Activated CD8-positive, alpha-beta memory T cell treated with anti-CD3 and anti-CD28 coated beads, Interleukin-2, amount 10 ng/mL, durations not matched to agents 7 days and 5 days (primary cell): ENCODE measurements around the gene DUSP8. TPM values are rescaled to one million over a fixed set of nuclear protein-coding genes. Genes with fewer than 3 reads are reported as not detected.

Experiments
- ATAC-seq: fragments of 150-1000 bp; cut with Tn5 transposase; one replicate; pipeline ENCODE4 v1.10.0; 2021; ENCODE audit warnings: moderate library complexity
- CTCF ChIA-PET: fragments of 350-600 bp; sonication (Branson Sonifier 250); formaldehyde crosslinking; loops from one replicate; lab custom pipeline; 2021; ENCODE audit warnings: antibody characterized with exemption; lab: Charles Lee
- DNase-seq: peaks from one replicate; pipeline ENCODE4 v3.0.0-alpha.2; 2020
- H3K27ac Mint-ChIP-seq: one replicate; pipeline ENCODE4 v1.8.0; 2021; ENCODE audit warnings: mild to moderate bottlenecking, mixed read lengths
- H3K27me3 Mint-ChIP-seq: one replicate; pipeline ENCODE4 v1.8.0; 2021; ENCODE audit warnings: mixed read lengths
- H3K36me3 Mint-ChIP-seq: one replicate; pipeline ENCODE4 v1.8.0; 2021; ENCODE audit warnings: mild to moderate bottlenecking, mixed read lengths
- H3K4me1 Mint-ChIP-seq: one replicate; pipeline ENCODE4 v1.8.0; 2021; ENCODE audit warnings: mixed read lengths
- H3K4me3 Mint-ChIP-seq: one replicate; pipeline ENCODE4 v1.8.0; 2021; ENCODE audit warnings: mild to moderate bottlenecking, moderate library complexity, mixed read lengths
- H3K9me3 Mint-ChIP-seq: one replicate; pipeline ENCODE4 v1.8.0; 2022; ENCODE audit warnings: low read depth, mixed read lengths
- total RNA-seq, 2 experiments: library from RNA; stranded (reverse); gene quantifications; one replicate each; pipeline ENCODE4 v1.2.3, GENCODE V29; 2021

Gene DUSP8
- total RNA-seq, 2 experiments from 2014 or later, result 0.50 to 1.1 TPM

- no peak overlapping the region for H3K4me3 Mint-ChIP-seq
- DNase-seq (no peak), ATAC-seq (no peak)
- peaks cover 8% of the 10 kb centered on the region for H3K27me3 Mint-ChIP-seq
- H3K4me1 Mint-ChIP-seq, result no peaks in the 10 kb centered on the region
- CTCF ChIA-PET, result interaction anchor here (0.6 to 1.2 kb wide), 3 partner anchors 21 to 360 kb away, joined by 3 to 4 read pairs (median 4); no protein-coding TSS in a partner anchor
- no peaks in the 10 kb centered on the region for H3K9me3 Mint-ChIP-seq
- no peaks in the 10 kb centered on the region for H3K36me3 Mint-ChIP-seq
- H3K27ac Mint-ChIP-seq, result no peak overlapping the region
These were observed 18.1 kb downstream of the DUSP8 start for GRCh38 chr11:1553808-1554594.

GRCh38 chr11:1549338-1550330 is 22.4 kb downstream of the DUSP8 start:
- no peaks in the 10 kb centered on the region for H3K4me1 Mint-ChIP-seq
- CTCF ChIA-PET, result interaction anchor here (0.8 to 4.4 kb wide), 3 partner anchors 24 to 25 kb away, joined by 3 to 64 read pairs (median 3); no protein-coding TSS in a partner anchor
- DNase-seq (no peak), ATAC-seq (no peak)
- H3K27ac Mint-ChIP-seq, result no peak overlapping the region
- H3K36me3 Mint-ChIP-seq, result no peaks in the 10 kb centered on the region
- no peak overlapping the region for H3K4me3 Mint-ChIP-seq
- H3K27me3 Mint-ChIP-seq, result peaks cover 35% of the 10 kb centered on the region
- H3K9me3 Mint-ChIP-seq, result no peaks in the 10 kb centered on the region

GRCh38 chr11:1548221-1549070 is 23.6 kb downstream of the DUSP8 start:
- H3K4me1 Mint-ChIP-seq, result no peaks in the 10 kb centered on the region
- CTCF ChIA-PET, result interaction anchor here (1.3 to 4.4 kb wide), 3 partner anchors 11 to 26 kb away, joined by 3 to 64 read pairs (median 5); no protein-coding TSS in a partner anchor
- DNase-seq (no peak), ATAC-seq (no peak)
- peaks cover 35% of the 10 kb centered on the region for H3K27me3 Mint-ChIP-seq
- H3K9me3 Mint-ChIP-seq, result no peaks in the 10 kb centered on the region
- no peaks in the 10 kb centered on the region for H3K36me3 Mint-ChIP-seq
- H3K4me3 Mint-ChIP-seq, result no peak overlapping the region
- H3K27ac Mint-ChIP-seq, result no peak overlapping the region

GRCh38 chr11:1547467-1548098 is 24.5 kb downstream of the DUSP8 start:
- CTCF ChIA-PET, result interaction anchor here (1.0 to 4.4 kb wide), 8 partner anchors 12 to 81 kb away, joined by 3 to 64 read pairs (median 6); no protein-coding TSS in a partner anchor
- Mint-ChIP-seq H3K4me1 (no peaks in the 10 kb centered on the region), H3K27me3 (peaks cover 35% of the 10 kb centered on the region), H3K4me3 (no peak overlapping the region), H3K9me3 (no peaks in the 10 kb centered on the region), H3K36me3 (no peaks in the 10 kb centered on the region), H3K27ac (no peak overlapping the region)
- no peak for DNase-seq
- ATAC-seq, result no peak

GRCh38 chr11:1546536-1547466 is 25.3 kb downstream of the DUSP8 start:
- Mint-ChIP-seq H3K36me3 (no peaks in the 10 kb centered on the region), H3K27ac (no peak overlapping the region), H3K27me3 (peaks cover 35% of the 10 kb centered on the region), H3K4me1 (no peaks in the 10 kb centered on the region), H3K4me3 (no peak overlapping the region), H3K9me3 (no peaks in the 10 kb centered on the region)
- CTCF ChIA-PET, result interaction anchor here (0.8 to 4.4 kb wide), 18 partner anchors 9 to 106 kb away, joined by 3 to 64 read pairs (median 4); partner anchors contain the start of gene DUSP8
- ATAC-seq (peak; percentile 70), DNase-seq (no peak)

- no peaks in the 10 kb centered on the region for H3K36me3 Mint-ChIP-seq
- no peak overlapping the region for H3K27ac Mint-ChIP-seq
These were observed 26.0 kb downstream of the DUSP8 start for GRCh38 chr11:1546077-1546535.

GRCh38 chr11:1545432-1545831 is 26.6 kb downstream of the DUSP8 start:
- ATAC-seq, result no peak
- Mint-ChIP-seq H3K27me3 (peaks cover 35% of the 10 kb centered on the region), H3K4me3 (no peak overlapping the region), H3K4me1 (no peaks in the 10 kb centered on the region), H3K36me3 (no peaks in the 10 kb centered on the region), H3K27ac (no peak overlapping the region), H3K9me3 (no peaks in the 10 kb centered on the region)
- CTCF ChIA-PET, result interaction anchor here (4.4 kb wide), 1 partner anchor 29 kb away, joined by 64 read pairs; no protein-coding TSS in a partner anchor
- no peak for DNase-seq

More at GRCh38 chr11:1546077-1546535, 26.0 kb downstream of the DUSP8 start:
- no peaks in the 10 kb centered on the region for H3K9me3 Mint-ChIP-seq
- no peaks in the 10 kb centered on the region for H3K4me1 Mint-ChIP-seq
- no peak for ATAC-seq
- H3K27me3 Mint-ChIP-seq, result peaks cover 35% of the 10 kb centered on the region
- DNase-seq, result no peak
- no peak overlapping the region for H3K4me3 Mint-ChIP-seq
- CTCF ChIA-PET, result interaction anchor here (0.9 to 4.4 kb wide), 15 partner anchors 12 to 107 kb away, joined by 3 to 64 read pairs (median 3); partner anchors contain the start of gene DUSP8

- H3K9me3 Mint-ChIP-seq, result no peaks in the 10 kb centered on the region
- peaks cover 32% of the 10 kb centered on the region for H3K27me3 Mint-ChIP-seq
- DNase-seq, result no peak
- no peaks in the 10 kb centered on the region for H3K36me3 Mint-ChIP-seq
- no peaks in the 10 kb centered on the region for H3K4me1 Mint-ChIP-seq
- no peak overlapping the region for H3K27ac Mint-ChIP-seq
- CTCF ChIA-PET, result interaction anchor here (1.3 kb wide), 1 partner anchor 30 kb away, joined by 4 read pairs; no protein-coding TSS in a partner anchor
- H3K4me3 Mint-ChIP-seq, result no peak overlapping the region
- ATAC-seq, result no peak
These were observed 27.5 kb downstream of the DUSP8 start for GRCh38 chr11:1544536-1544935.

- no peak for DNase-seq
- no peaks in the 10 kb centered on the region for H3K36me3 Mint-ChIP-seq
- no peaks in the 10 kb centered on the region for H3K9me3 Mint-ChIP-seq
- no peak overlapping the region for H3K27ac Mint-ChIP-seq
- no peaks in the 10 kb centered on the region for H3K4me1 Mint-ChIP-seq
- H3K4me3 Mint-ChIP-seq, result no peak overlapping the region
- CTCF ChIA-PET, result interaction anchor here (1.3 kb wide), 1 partner anchor 31 kb away, joined by 4 read pairs; no protein-coding TSS in a partner anchor
- ATAC-seq, result no peak
- peaks cover 24% of the 10 kb centered on the region for H3K27me3 Mint-ChIP-seq
These were observed 28.3 kb downstream of the DUSP8 start for GRCh38 chr11:1543606-1544263.

GRCh38 chr11:1542267-1542666 is 29.8 kb downstream of the DUSP8 start:
- peaks cover 18% of the 10 kb centered on the region for H3K27me3 Mint-ChIP-seq
- H3K36me3 Mint-ChIP-seq, result no peaks in the 10 kb centered on the region
- no peak overlapping the region for H3K27ac Mint-ChIP-seq
- H3K4me3 Mint-ChIP-seq, result no peak overlapping the region
- no peaks in the 10 kb centered on the region for H3K4me1 Mint-ChIP-seq
- ATAC-seq (no peak), DNase-seq (no peak)
- CTCF ChIA-PET, result interaction anchor here (1.8 kb wide), 1 partner anchor 33 kb away, joined by 4 read pairs; no protein-coding TSS in a partner anchor
- H3K9me3 Mint-ChIP-seq, result no peaks in the 10 kb centered on the region
